Vagina (tissue), 2 donors: ENCODE measurements around the gene VAV1.

Experiments
- CTCF ChIP-seq, 3 experiments: fragments of 450-650 bp in 2 of 3; fragments of 200-600 bp in 1 of 3; sonication (generic) in 1 of 3; IDR thresholded peaks; one replicate each; pipeline ENCODE4 v1.5.1; 2017 to 2019; ENCODE audit warnings: antibody characterized with exemption in 3 of 3, mild to moderate bottlenecking in 2 of 3, moderate library complexity in 2 of 3
- POLR2A ChIP-seq, 2 donors: fragments of 450-650 bp; IDR thresholded peaks; one replicate each; pipeline ENCODE4 v1.6.1; 2017; ENCODE audit warnings: antibody characterized with exemption in 2 of 2, mild to moderate bottlenecking in 2 of 2, moderate library complexity in 2 of 2

- no peak for TF ChIP-seq CTCF (IDR thresholded peaks at IDR 0.05)
- TF ChIP-seq POLR2A (IDR thresholded peaks at IDR 0.05): no peak
These were observed 47.6 kb upstream of the VAV1 start for GRCh38 chr19:6724631-6725492.
